Omental fat pad (tissue), 4 donors: Measurements from ENCODE around the gene B4GALNT4. TPM values are rescaled to one million over a fixed set of nuclear protein-coding genes. Genes with fewer than 3 reads are reported as not detected.

Experiments
- ATAC-seq: fragments of 150-250 bp; one replicate; pipeline ENCODE4 v1.9.1; 2016; ENCODE audit warnings: mild to moderate bottlenecking, moderate library complexity; ENCODE audit not compliant: low FRiP score
- DNase-seq: peaks from one replicate; pipeline ENCODE4 v3.0.0-alpha.2; 2019; ENCODE audit warnings: low spot score
- CTCF ChIP-seq, 3 donors: fragments of 450-650 bp; IDR thresholded peaks; one replicate each; pipeline ENCODE4 v1.5.1; 2016 to 2017; ENCODE audit warnings: antibody characterized with exemption in 3 of 3, mild to moderate bottlenecking in 3 of 3, moderate library complexity in 2 of 3
- total RNA-seq, 4 donors: library from RNA; depleted of rRNA; stranded (reverse); fragments of >200 nt; gene quantifications; one replicate each; pipeline ENCODE4 v1.1.0, GENCODE V29; 2016

B4GALNT4 gene
- total RNA-seq, 4 donors from 2014 or later: 1.4 to 4.1 (median 2.5) TPM

DNA sequence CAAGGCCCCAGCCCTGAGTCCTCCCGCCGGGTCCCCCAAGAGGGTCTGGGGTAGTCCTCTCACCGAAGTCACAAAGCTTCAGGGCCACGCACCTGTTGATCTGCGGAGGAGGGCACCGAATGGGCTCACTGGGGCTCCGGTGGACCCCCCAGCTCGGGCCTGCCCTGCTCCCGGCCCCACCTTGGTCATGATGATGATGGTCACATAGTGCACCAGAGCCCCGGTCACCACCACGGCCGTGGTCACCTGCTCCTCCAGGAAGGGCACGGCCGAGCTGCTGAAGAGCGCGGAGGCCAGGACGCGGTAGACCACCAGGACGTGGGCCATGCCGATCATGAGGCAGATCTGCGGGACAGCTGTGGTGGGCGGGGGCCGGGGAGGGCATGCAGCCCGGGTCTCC lies 59.0 kb downstream of the B4GALNT4 start:
- DNase-seq (no peak), ATAC-seq (no peak)
- TF ChIP-seq CTCF (IDR thresholded peaks at IDR 0.05): no peak

DNA sequence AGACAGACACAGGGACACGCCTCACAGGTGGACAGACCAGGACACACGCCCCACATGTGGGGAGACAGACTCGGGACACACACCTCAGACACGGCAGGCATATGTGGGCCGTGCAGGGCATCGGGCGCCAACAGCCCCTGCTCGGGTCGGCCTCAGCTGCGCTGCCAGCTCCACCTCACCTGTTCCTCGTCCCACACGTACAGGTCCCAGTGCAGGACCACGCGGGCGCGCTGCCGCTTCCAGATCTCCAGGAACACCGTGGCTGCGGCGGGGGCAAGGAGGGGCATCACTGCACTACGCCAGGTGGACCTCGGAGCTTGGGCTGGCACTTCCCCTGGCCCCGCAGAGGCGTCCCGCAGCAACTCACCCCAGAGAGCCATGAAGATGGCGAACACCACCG lies 60.1 kb downstream of the B4GALNT4 start:
- DNase-seq (no peak), ATAC-seq (no peak)

GRCh38 chr11:429931-430456 lies 60.7 kb downstream of the B4GALNT4 start:
- DNase-seq (no peak), ATAC-seq (no peak)
- TF ChIP-seq CTCF (IDR thresholded peaks at IDR 0.05): no peak

More for the DNA sequence above, 60.1 kb downstream of the B4GALNT4 start:
- TF ChIP-seq CTCF (IDR thresholded peaks at IDR 0.05): no peak

Other genes with a start within 250 kb of the B4GALNT4 start
- gene SCGB1C1, start 176.4 kb upstream of the B4GALNT4 start, total RNA-seq: not detected
- 10 to 100 TPM; 18.4 to 29.1 (median 26.8) TPM for gene BET1L, start 162.1 kb upstream of the B4GALNT4 start, total RNA-seq
- gene RIC8A, start 161.8 kb upstream of the B4GALNT4 start, total RNA-seq: 100 to 1,000 TPM in 1 of 4 donors, 10 to 100 TPM in 3; 60.6 to 104 (median 77.6) TPM
- gene SIRT3, start 133.2 kb upstream of the B4GALNT4 start, total RNA-seq: 10 to 100 TPM in 3 of 4 donors, 1 to 10 TPM in 1; 6.8 to 19.2 (median 12.2) TPM
- gene PSMD13, start 132.5 kb upstream of the B4GALNT4 start, total RNA-seq: 100 to 1,000 TPM in 1 of 4 donors, 10 to 100 TPM in 3; 69.6 to 124 (median 78.2) TPM
- gene NLRP6, start 91.1 kb upstream of the B4GALNT4 start, total RNA-seq: 10 to 100 TPM in 1 of 4 donors, 1 to 10 TPM in 2, under 1 TPM in 1; 0.84 to 11.8 (median 3.8) TPM
- gene PGGHG, start 80.4 kb upstream of the B4GALNT4 start, total RNA-seq: 10 to 100 TPM; 10.9 to 53.6 (median 19.8) TPM
- not detected for gene IFITM5, start 70.0 kb upstream of the B4GALNT4 start, total RNA-seq
- 100 to 1,000 TPM; 266 to 442 (median 382) TPM for gene IFITM2, start 61.7 kb upstream of the B4GALNT4 start, total RNA-seq
- gene IFITM1, start 55.5 kb upstream of the B4GALNT4 start, total RNA-seq: 100 to 1,000 TPM; 224 to 389 (median 247) TPM
- gene IFITM3, start 48.6 kb upstream of the B4GALNT4 start, total RNA-seq: 100 to 1,000 TPM; 340 to 466 (median 398) TPM
- under 1 TPM in 3 of 4 donors, not detected in 1; 0.09 to 0.96 (median 0.95) TPM for gene PKP3, start 24.7 kb downstream of the B4GALNT4 start, total RNA-seq
- gene SIGIRR, start 45.5 kb downstream of the B4GALNT4 start, total RNA-seq: 10 to 100 TPM; 17.6 to 42.1 (median 31.0) TPM
- gene ANO9, start 72.5 kb downstream of the B4GALNT4 start, total RNA-seq: 1 to 10 TPM in 3 of 4 donors, under 1 TPM in 1; 0.79 to 3.6 (median 3.1) TPM
- 10 to 100 TPM; 33.0 to 45.2 (median 39.0) TPM for gene PTDSS2, start 80.8 kb downstream of the B4GALNT4 start, total RNA-seq
- 100 to 1,000 TPM; 218 to 259 (median 230) TPM for gene RNH1, start 137.7 kb downstream of the B4GALNT4 start, total RNA-seq
- 10 to 100 TPM; 30.1 to 44.9 (median 35.0) TPM for gene HRAS, start 166.1 kb downstream of the B4GALNT4 start, total RNA-seq
- gene LRRC56, start 168.0 kb downstream of the B4GALNT4 start, total RNA-seq: under 1 TPM in 3 of 4 donors, not detected in 1; 0.24 to 0.38 (median 0.32) TPM
- gene LMNTD2, start 191.2 kb downstream of the B4GALNT4 start, total RNA-seq: 1 to 10 TPM in 3 of 4 donors, under 1 TPM in 1; 0.95 to 5.5 (median 1.7) TPM
- gene RASSF7, start 191.5 kb downstream of the B4GALNT4 start, total RNA-seq: 10 to 100 TPM in 3 of 4 donors, 1 to 10 TPM in 1; 9.1 to 31.8 (median 13.4) TPM
- 10 to 100 TPM; 14.7 to 34.9 (median 22.4) TPM for gene PHRF1, start 207.0 kb downstream of the B4GALNT4 start, total RNA-seq
- gene IRF7, start 246.5 kb downstream of the B4GALNT4 start, total RNA-seq: 10 to 100 TPM; 15.4 to 56.8 (median 35.6) TPM